Uterus (tissue), 4 donors: Measurements from ENCODE around the gene HHAT. TPM values are rescaled to one million over a fixed set of nuclear protein-coding genes. Genes with fewer than 3 reads are reported as not detected.

Experiments used
- DNase-seq, 2 donors: peaks; one replicate each; pipeline ENCODE4 v3.0.0-alpha.2; 2019 to 2020
- H3K27ac ChIP-seq, 2 donors: fragments of 200-600 bp; sonication (generic); 1 replicate in 1 of 2; 2 replicates in 1 of 2; pipeline ENCODE4 v1.5.1; 2016 to 2018
- H3K27me3 ChIP-seq, 2 donors: fragments of 200-600 bp; sonication (generic); one replicate each; pipeline ENCODE4 v1.5.1; 2018 to 2019; ENCODE audit warnings: control low read depth in 1 of 2
- H3K36me3 ChIP-seq, 2 donors: fragments of 200-600 bp; sonication (generic); one replicate each; pipeline ENCODE4 v1.5.1; 2019; ENCODE audit warnings: control low read depth in 1 of 2
- H3K4me1 ChIP-seq, 2 donors: fragments of 200-600 bp; sonication (generic); one replicate each; pipeline ENCODE4 v1.5.1; 2018 to 2019; ENCODE audit warnings: control low read depth in 1 of 2
- H3K4me3 ChIP-seq, 2 donors: fragments of 200-600 bp; sonication (generic); 1 replicate in 1 of 2; 2 replicates in 1 of 2; pipeline ENCODE4 v1.5.1; 2018 to 2019; ENCODE audit warnings: mild to moderate bottlenecking in 1 of 2
- H3K9me3 ChIP-seq, 2 donors: fragments of 200-600 bp; sonication (generic); one replicate each; pipeline ENCODE4 v1.5.1; 2019; ENCODE audit warnings: control low read depth in 1 of 2
- POLR2A ChIP-seq, 2 donors: fragments of 450-650 bp; IDR thresholded peaks; one replicate each; pipeline ENCODE4 v1.6.1; 2016; ENCODE audit warnings: antibody characterized with exemption in 2 of 2, mild to moderate bottlenecking in 1 of 2, moderate library complexity in 1 of 2
- intact Hi-C: fragments of 100-400 bp; cut with DNase I; formaldehyde crosslinking; loops from one replicate; pipeline ENCODE4 v1.15.1; 2023; ENCODE audit warnings: low total_unique reads
- total RNA-seq, 4 donors: library from RNA; depleted of rRNA in 3 of 4; stranded (reverse); fragments of >200 nt in 3 of 4; gene quantifications; one replicate each; pipeline versions ENCODE4 v1.1.0 to v1.2.4, GENCODE V29; 2014 to 2023
- TF ChIP-seq, protein P1 (sequence below), 4 experiments: fragments of 200-600 bp in 2 of 4; fragments of 450-650 bp in 2 of 4; sonication (generic) in 2 of 4; IDR thresholded peaks; one replicate each; pipeline ENCODE4 v1.5.1; 2016 to 2019; ENCODE audit warnings: antibody characterized with exemption in 4 of 4, mild to moderate bottlenecking in 2 of 4, moderate library complexity in 1 of 4
- donor health status: DM: yes; HTN: yes; CAD: no.

Gene HHAT
- total RNA-seq, 4 donors from 2014 or later, result 0.88 to 10.9 (median 3.4) TPM

DNA sequence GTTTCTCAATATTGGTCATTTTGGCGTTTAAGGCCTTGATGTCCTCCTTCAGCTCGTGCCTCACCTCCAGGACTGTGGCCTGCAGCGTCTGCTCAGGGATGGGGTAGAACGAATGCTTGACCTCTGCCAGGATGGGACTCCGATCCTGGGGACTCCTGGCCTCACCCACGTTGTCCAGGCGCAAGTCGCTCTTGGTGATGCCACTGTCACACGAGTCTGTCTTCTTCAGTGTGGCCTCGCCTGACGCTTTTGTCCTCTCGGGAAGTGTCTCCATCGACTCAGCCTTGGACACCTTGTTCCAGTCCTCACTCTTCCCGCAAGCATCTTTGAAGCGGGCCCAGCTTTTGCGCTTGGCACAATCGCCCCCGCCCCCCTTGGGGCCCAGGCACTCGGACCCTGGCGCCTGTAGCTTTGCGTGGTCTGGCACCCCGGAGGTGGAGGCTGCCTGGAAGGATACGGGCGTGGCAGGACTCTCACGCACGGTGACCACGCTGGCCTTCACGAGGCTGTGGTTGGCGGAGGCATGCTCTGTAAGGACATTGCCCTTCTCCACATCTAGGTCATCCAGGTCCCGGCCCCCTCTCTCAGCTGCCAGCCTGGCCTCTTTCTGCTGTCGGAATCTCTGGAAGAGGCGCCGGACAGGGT, 354.8 kb downstream of the HHAT start:
- Histone ChIP-seq H3K4me1 (no peaks in the 10 kb centered on the region), H3K27ac (no peak overlapping the region), H3K36me3 (no peaks in the 10 kb centered on the region), H3K4me3 (no peak overlapping the region), H3K9me3 (no peaks in the 10 kb centered on the region), H3K27me3 (no peaks in the 10 kb centered on the region)
- no peak for DNase-seq
- TF ChIP-seq, protein P1, sequence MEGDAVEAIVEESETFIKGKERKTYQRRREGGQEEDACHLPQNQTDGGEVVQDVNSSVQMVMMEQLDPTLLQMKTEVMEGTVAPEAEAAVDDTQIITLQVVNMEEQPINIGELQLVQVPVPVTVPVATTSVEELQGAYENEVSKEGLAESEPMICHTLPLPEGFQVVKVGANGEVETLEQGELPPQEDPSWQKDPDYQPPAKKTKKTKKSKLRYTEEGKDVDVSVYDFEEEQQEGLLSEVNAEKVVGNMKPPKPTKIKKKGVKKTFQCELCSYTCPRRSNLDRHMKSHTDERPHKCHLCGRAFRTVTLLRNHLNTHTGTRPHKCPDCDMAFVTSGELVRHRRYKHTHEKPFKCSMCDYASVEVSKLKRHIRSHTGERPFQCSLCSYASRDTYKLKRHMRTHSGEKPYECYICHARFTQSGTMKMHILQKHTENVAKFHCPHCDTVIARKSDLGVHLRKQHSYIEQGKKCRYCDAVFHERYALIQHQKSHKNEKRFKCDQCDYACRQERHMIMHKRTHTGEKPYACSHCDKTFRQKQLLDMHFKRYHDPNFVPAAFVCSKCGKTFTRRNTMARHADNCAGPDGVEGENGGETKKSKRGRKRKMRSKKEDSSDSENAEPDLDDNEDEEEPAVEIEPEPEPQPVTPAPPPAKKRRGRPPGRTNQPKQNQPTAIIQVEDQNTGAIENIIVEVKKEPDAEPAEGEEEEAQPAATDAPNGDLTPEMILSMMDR (IDR thresholded peaks at IDR 0.05), result no peak
- TF ChIP-seq POLR2A (IDR thresholded peaks at IDR 0.05), result no peak
- intact Hi-C loops, result no loop called here

DNA sequence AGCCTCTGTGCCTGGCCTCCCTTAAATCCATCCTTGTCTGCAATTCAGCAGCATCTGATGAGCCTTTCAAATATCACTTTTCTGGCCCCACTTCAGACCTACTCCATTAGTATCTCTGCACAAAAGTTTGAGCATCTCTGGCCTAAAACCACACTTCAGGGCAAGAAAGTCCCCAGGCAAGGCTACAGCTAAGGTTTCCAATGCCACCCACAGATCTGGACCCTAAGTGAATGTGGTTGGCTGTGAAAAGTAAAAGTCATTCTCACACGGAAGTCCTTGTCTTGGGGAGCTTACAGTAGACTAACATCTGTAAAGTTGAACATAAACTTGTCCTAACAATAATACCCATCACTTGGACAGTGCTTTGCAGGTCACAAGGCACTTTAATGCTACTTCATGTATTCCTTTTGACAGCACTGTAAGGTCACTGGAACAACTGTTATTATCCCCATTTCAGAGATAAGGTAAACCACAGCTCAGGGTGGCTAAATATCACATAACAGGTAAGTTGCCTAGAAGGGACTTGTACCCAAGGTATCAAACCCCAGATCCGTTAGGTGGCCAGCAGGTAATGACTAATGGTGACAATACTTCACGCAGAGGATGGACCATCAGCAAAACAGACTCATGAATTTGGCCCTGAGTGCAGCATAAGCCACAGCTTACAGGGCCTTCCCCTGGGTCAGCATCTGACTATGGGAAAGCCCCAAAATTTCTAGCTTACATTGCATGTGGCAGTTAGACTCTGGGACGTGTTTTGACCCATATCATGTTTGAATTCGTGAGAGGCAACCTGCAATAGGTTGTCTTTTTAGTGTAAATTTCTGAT, 356.0 kb downstream of the HHAT start:
- Histone ChIP-seq H3K27me3 (no peaks in the 10 kb centered on the region), H3K4me3 (no peak overlapping the region), H3K9me3 (no peaks in the 10 kb centered on the region), H3K4me1 (no peaks in the 10 kb centered on the region), H3K27ac (no peak overlapping the region), H3K36me3 (no peaks in the 10 kb centered on the region)
- intact Hi-C loops, result no loop called here
- TF ChIP-seq POLR2A (IDR thresholded peaks at IDR 0.05), result no peak
- TF ChIP-seq, protein P1 (IDR thresholded peaks at IDR 0.05), result no peak
- no peak for DNase-seq

DNA sequence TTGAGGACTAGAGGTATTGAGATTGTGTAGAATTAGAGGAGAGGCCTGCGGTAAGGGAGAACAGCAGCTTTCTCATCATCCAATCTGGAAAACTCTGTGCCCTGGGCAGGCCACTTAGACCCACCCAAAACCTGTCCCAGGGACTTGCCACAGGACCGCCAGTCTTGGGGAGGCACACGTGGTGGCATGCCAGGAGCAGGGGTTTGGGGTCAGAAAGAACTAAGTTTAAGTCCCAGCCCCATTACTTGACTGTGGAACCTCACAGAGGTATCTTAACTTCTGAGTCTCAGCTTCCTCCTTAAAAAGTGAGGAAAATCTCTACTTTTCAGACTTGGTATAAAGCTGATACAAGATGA, 356.6 kb downstream of the HHAT start:
- H3K36me3 ChIP-seq, result no peaks in the 10 kb centered on the region
- H3K27ac ChIP-seq, result no peak overlapping the region
- no peaks in the 10 kb centered on the region for H3K9me3 ChIP-seq
- H3K4me1 ChIP-seq, result no peaks in the 10 kb centered on the region
- intact Hi-C loops, result no loop called here
- no peaks in the 10 kb centered on the region for H3K27me3 ChIP-seq
- no peak for DNase-seq
- TF ChIP-seq, protein P1 (IDR thresholded peaks at IDR 0.05), result no peak
- no peak for TF ChIP-seq POLR2A (IDR thresholded peaks at IDR 0.05)
- H3K4me3 ChIP-seq, result no peak overlapping the region

DNA sequence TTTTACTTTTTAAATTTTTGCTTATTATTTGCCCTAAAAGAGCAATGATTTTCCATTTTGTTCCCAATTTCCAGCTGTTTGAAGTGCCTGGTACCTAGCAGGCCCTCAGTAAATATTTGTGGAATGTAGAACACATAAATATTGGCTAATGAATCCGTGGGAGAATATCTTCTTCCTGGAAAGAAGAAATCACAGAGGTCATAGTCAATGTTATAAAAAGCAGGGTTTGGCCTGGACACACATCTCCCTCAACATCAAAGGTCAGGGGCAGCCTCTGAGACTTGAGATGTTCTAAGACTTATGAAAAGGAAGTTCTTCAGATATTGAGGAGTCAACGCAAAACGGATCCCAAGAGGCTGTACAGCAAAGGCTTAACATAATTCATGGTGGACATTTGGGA, 358.1 kb downstream of the HHAT start:
- DNase-seq, result no peak
- intact Hi-C loops, result no loop called here
- TF ChIP-seq, protein P1 (IDR thresholded peaks at IDR 0.05), result no peak
- TF ChIP-seq POLR2A (IDR thresholded peaks at IDR 0.05), result no peak
- Histone ChIP-seq H3K4me1 (no peaks in the 10 kb centered on the region), H3K27me3 (no peaks in the 10 kb centered on the region), H3K36me3 (no peaks in the 10 kb centered on the region), H3K27ac (no peak overlapping the region), H3K9me3 (no peaks in the 10 kb centered on the region), H3K4me3 (no peak overlapping the region)

DNA sequence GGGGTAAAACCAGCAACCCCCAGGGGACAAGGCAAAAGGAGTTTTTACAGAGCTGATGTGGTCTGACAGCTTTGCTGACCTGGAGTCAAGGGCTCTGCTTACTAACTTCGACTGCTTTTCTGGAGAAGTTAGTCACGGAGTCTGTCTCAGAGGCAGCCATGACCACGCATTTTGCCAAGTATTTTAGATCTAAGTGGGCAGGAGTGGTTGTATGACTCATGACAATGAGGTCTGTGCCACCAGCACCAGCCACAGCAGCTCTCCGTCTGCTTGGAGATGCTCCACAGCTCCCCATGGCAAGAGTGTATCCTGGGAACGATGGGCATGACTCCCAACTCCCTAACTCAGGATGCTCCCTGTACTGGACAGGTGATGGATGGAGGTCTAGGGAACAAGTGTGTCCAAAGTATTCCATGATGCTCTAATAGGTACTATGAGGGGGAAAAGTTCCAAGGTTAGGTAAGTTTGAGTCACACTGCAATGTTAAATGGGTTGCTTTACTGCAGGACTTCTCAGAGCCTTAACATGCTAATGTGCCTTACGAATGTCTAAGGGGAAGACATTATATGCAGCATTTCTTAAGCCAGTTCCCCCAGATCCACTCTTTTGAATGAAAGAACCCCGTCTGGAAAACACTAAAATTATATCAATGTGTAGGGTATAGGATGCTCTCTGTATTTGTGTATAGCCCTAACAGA, 359.0 kb downstream of the HHAT start:
- TF ChIP-seq POLR2A (IDR thresholded peaks at IDR 0.05), result no peak
- TF ChIP-seq, protein P1 (IDR thresholded peaks at IDR 0.05), result no peak
- no peaks in the 10 kb centered on the region for H3K4me1 ChIP-seq

More for the DNA sequence above, 359.0 kb downstream of the HHAT start:
- intact Hi-C loops, result no loop called here
- DNase-seq, result no peak
- no peak overlapping the region for H3K4me3 ChIP-seq
- no peak overlapping the region for H3K27ac ChIP-seq
- no peaks in the 10 kb centered on the region for H3K9me3 ChIP-seq
- no peaks in the 10 kb centered on the region for H3K36me3 ChIP-seq
- H3K27me3 ChIP-seq, result no peaks in the 10 kb centered on the region
